ENCODE data around the gene HYDIN.
"Not testable (repeated sequence)": the region's sequence is repeated elsewhere in the genome, so short reads cannot be mapped to it uniquely, and the experiment has no call there.

The HYDIN gene

GRCh38 chr16:71083573-71083972 lies 146.9 kb downstream of the HYDIN start:
- not testable (repeated sequence) for ATAC-seq

GRCh38 chr16:71080777-71081176 lies 149.7 kb downstream of the HYDIN start:
- ATAC-seq = not testable (repeated sequence)

GRCh38 chr16:71080262-71080661 lies 150.3 kb downstream of the HYDIN start:
- not testable (repeated sequence) for ATAC-seq

- not testable (repeated sequence) for ATAC-seq
Observed at GRCh38 chr16:71070651-71071050, 159.9 kb downstream of the HYDIN start.

GRCh38 chr16:71069842-71070241 lies 160.7 kb downstream of the HYDIN start:
- ATAC-seq = not testable (repeated sequence)

GRCh38 chr16:71053897-71054609 lies 176.5 kb downstream of the HYDIN start:
- not testable (repeated sequence) for ATAC-seq

- not testable (repeated sequence) for ATAC-seq
Observed at GRCh38 chr16:71050307-71050706, 180.2 kb downstream of the HYDIN start.

GRCh38 chr16:71039368-71040111 lies 191.0 kb downstream of the HYDIN start:
- ATAC-seq = not testable (repeated sequence)

GRCh38 chr16:71038421-71038820 lies 192.1 kb downstream of the HYDIN start:
- ATAC-seq = not testable (repeated sequence)

- not testable (repeated sequence) for ATAC-seq
Observed at GRCh38 chr16:71037987-71038386, 192.5 kb downstream of the HYDIN start.

- ATAC-seq = not testable (repeated sequence)
Observed at GRCh38 chr16:71028032-71028727, 202.3 kb downstream of the HYDIN start.

GRCh38 chr16:71027511-71027910 lies 203.0 kb downstream of the HYDIN start:
- ATAC-seq = not testable (repeated sequence)

GRCh38 chr16:71023851-71024439 lies 206.6 kb downstream of the HYDIN start:
- ATAC-seq = not testable (repeated sequence)

GRCh38 chr16:71021961-71022537 lies 208.5 kb downstream of the HYDIN start:
- ATAC-seq = not testable (repeated sequence)

GRCh38 chr16:71019067-71019682 lies 211.3 kb downstream of the HYDIN start:
- ATAC-seq = not testable (repeated sequence)

GRCh38 chr16:71015419-71015818 lies 215.1 kb downstream of the HYDIN start:
- ATAC-seq = not testable (repeated sequence)

- not testable (repeated sequence) for ATAC-seq
Observed at GRCh38 chr16:71009440-71010223, 220.9 kb downstream of the HYDIN start.

- ATAC-seq = not testable (repeated sequence)
Observed at GRCh38 chr16:71006516-71006915, 224.0 kb downstream of the HYDIN start.

- ATAC-seq = not testable (repeated sequence)
Observed at GRCh38 chr16:70999735-71000134, 230.8 kb downstream of the HYDIN start.

- ATAC-seq = not testable (repeated sequence)
Observed at GRCh38 chr16:70995799-70996198, 234.7 kb downstream of the HYDIN start.

GRCh38 chr16:70992511-70992910 lies 238.0 kb downstream of the HYDIN start:
- not testable (repeated sequence) for ATAC-seq
